Activated CD8-positive, alpha-beta memory T cell treated with anti-CD3 and anti-CD28 coated beads for 4 hours (primary cell): ENCODE measurements around the gene GSE1.

Experiments used
- DNase-seq, 2 donors: peaks; one replicate each; pipeline ENCODE4 v3.0.0-alpha.2; 2020; ENCODE audit warnings: low read depth in 2 of 2

GSE1 gene

GRCh38 chr16:85722128-85722893, 109.2 kb downstream of the GSE1 start:
- no peak for DNase-seq

GRCh38 chr16:85724126-85724879, 111.2 kb downstream of the GSE1 start:
- DNase-seq, result no peak

- no peak for DNase-seq
Observed at GRCh38 chr16:85724936-85725335, 111.8 kb downstream of the GSE1 start.
